Stimulated activated CD8-positive, alpha-beta memory T cell treated with anti-CD3 and anti-CD28 coated beads, Interleukin-7, amount 100 ng/mL, for 4 hours (primary cell): Measurements from ENCODE around the gene PRG3.
A peak's percentile ranks its signal among the peaks of the same experiment; 100 is the strongest.
"Not testable (repeated sequence)": the region's sequence is repeated elsewhere in the genome, so short reads cannot be mapped to it uniquely, and the experiment has no call there.

Experiments used
- DNase-seq, 2 donors: peaks; one replicate each; pipeline ENCODE4 v3.0.0-alpha.2; 2020; ENCODE audit warnings: low read depth in 2 of 2

PRG3 gene

GRCh38 chr11:57408771-57409170, 27.8 kb upstream of the PRG3 start:
- DNase-seq: no peak

- DNase-seq: no peak
These were observed 27.1 kb upstream of the PRG3 start for GRCh38 chr11:57407941-57408475.

- DNase-seq: no peak
These were observed 26.3 kb upstream of the PRG3 start for GRCh38 chr11:57407010-57407920.

- peak; percentile 34 to 55 for DNase-seq
These were observed 25.5 kb upstream of the PRG3 start for GRCh38 chr11:57406337-57406904.

GRCh38 chr11:57405271-57405860, 24.4 kb upstream of the PRG3 start:
- no peak for DNase-seq

GRCh38 chr11:57403802-57404147, 22.8 kb upstream of the PRG3 start:
- DNase-seq: no peak

- not testable (repeated sequence) for DNase-seq
These were observed 22.3 kb upstream of the PRG3 start for GRCh38 chr11:57403003-57403801.

GRCh38 chr11:57402188-57403002, 21.4 kb upstream of the PRG3 start:
- no peak for DNase-seq

- DNase-seq: no peak
These were observed 19.1 kb upstream of the PRG3 start for GRCh38 chr11:57399972-57400578.

GRCh38 chr11:57399221-57399620, 18.3 kb upstream of the PRG3 start:
- no peak for DNase-seq

- DNase-seq: no peak
These were observed 16.5 kb upstream of the PRG3 start for GRCh38 chr11:57397394-57397990.

GRCh38 chr11:57396744-57397143, 15.8 kb upstream of the PRG3 start:
- no peak for DNase-seq

- no peak for DNase-seq
These were observed 15.1 kb upstream of the PRG3 start for GRCh38 chr11:57395905-57396623.

- DNase-seq: no peak
These were observed 13.4 kb upstream of the PRG3 start for GRCh38 chr11:57394203-57394965.

GRCh38 chr11:57392763-57393105, 11.8 kb upstream of the PRG3 start:
- no peak for DNase-seq

- no peak for DNase-seq
These were observed 11.3 kb upstream of the PRG3 start for GRCh38 chr11:57392066-57392762.

GRCh38 chr11:57391539-57391938, 10.6 kb upstream of the PRG3 start:
- DNase-seq: no peak

- no peak for DNase-seq
These were observed 10.2 kb upstream of the PRG3 start for GRCh38 chr11:57391111-57391510.
